Gastrocnemius medialis (tissue), 4 donors: Measurements from ENCODE around the gene SMIM38.

Source experiments
- CTCF ChIP-seq, 5 experiments: fragments of 450-650 bp in 3 of 5; fragments of 200-600 bp in 2 of 5; sonication (generic) in 2 of 5; IDR thresholded peaks in 4 of 5; conservative IDR thresholded peaks in 1 of 5; 1 replicate in 4 of 5; 2 replicates in 1 of 5; pipeline ENCODE4 v1.5.1; 2016 to 2019; ENCODE audit warnings: antibody characterized with exemption in 5 of 5, mild to moderate bottlenecking in 3 of 5, moderate library complexity in 3 of 5
- POLR2A ChIP-seq, 2 donors: fragments of 450-650 bp; IDR thresholded peaks; one replicate each; pipeline ENCODE4 v1.6.1; 2017; ENCODE audit warnings: antibody characterized with exemption in 2 of 2, mild to moderate bottlenecking in 2 of 2, moderate library complexity in 2 of 2

DNA sequence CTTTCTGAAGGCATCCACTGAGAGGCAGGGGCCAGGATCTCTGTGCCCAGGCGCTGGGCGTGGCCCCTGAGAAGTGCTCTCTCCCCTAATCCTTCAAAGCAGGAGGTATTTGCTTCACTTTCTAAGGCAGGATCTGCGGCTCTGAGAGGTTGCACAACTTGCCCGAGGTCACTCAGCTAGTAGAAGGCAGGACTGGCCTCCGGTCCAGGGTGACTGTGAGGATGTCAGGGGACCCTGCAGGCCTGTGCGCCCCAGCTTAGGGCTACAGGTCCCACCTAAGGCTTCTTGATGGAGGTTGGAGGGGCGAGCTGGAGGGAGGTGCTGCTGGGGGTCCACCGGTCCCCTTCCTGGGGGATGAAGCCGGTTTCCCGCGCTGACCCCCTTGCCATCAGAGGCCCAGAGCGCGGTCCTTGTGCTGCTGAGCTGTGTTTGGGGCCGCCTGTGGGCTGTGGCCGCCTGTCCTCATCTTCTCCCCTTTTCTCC is 979 bp downstream of the SMIM38 start:
- TF ChIP-seq CTCF (IDR thresholded peaks at IDR 0.05 in 4 of 5, conservative IDR thresholded peaks at IDR 0.05 in 1 of 5) (no peak), POLR2A (IDR thresholded peaks at IDR 0.05) (no peak)
